G401.6 (cell line): ENCODE data around the gene CELF2.
"Not testable (repeated sequence)": the region's sequence is repeated elsewhere in the genome, so short reads cannot be mapped to it uniquely, and the experiment has no call there.

Experiments
- FAIRE-seq: peaks from 2 replicates; lab custom pipeline; 2012; peaks lifted over from hg19 to GRCh38; lab: Jason Lieb, UNC

The CELF2 gene

DNA sequence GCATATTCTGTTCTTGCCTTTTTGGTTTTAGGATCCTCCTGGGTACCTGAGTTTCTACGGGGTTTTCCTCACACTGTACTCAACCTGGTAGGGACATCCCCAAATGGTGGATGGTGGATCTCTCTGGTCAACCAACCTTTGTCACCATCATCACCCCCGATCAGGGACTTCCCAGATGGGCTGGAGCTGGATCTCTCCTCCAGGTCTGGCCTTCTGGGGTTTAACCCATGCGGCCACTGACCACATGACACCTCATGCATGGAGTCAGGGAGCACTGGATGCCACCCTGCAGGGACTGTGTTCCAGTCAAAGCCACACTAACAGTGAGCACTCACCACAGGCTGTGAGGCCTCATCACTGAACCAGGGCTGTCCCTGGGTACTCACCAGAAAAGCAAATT lies 80.0 kb downstream of the CELF2 start:
- no peak for FAIRE-seq

DNA sequence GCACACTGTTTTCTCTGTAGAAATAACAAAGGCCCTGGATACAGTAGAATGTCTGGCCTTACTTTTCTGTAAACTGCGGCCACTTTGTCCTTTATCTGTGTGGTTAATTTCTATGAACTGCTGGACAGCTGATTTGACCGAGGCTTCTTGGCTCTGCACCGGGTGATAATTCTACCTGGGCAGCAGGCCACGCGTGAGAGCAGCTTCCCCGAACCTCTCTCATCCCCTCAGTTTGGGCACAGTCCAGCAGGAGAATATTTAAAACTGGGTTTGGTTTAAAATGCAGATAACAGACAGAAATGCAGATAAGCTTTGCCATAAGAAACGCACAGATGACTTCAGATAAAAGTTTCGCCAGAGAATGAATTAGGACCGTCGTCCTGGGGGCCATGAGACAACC lies 81.0 kb downstream of the CELF2 start:
- FAIRE-seq = no peak

DNA sequence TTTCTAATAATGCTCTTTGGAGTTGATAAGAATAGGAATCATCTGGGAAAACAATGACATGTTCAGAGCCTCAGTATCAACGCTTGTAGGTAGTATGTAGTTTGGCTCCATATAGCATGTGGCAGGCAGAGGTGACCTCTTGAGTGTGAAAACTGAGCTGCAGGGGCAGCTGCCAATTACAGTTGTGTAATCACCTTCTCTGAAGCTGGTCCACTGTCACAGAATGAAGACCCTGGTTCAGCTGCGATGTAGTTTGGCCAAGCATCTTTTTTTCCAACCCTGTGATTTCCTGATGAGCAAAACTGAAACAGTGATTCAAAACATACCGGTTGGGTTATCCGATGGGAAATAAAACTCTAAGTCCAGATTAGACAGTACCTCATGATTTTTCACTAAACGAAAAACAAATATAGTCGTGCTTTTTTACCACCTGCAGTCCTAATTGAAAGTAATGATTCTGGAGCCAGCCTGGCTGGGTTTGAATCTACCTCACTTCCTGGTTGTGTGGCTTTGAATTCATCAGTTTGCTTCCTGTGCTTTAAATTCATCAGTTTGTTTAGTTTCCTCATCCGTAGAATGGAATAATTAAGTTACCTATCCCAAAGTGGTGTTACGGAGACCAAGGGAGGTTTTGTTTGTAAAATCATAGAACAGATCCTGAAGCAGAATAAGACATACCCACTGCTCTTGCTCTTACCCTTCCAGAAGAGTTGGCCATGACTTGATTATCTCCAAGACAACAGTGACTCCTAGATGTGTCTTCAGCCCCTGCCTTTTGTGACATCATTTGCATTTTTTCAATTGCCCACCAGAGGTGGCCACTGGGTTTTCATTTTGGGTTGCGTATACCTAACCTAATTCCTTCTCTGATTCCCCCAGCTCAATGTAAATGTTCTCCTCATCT lies 87.4 kb downstream of the CELF2 start:
- FAIRE-seq = no peak

DNA sequence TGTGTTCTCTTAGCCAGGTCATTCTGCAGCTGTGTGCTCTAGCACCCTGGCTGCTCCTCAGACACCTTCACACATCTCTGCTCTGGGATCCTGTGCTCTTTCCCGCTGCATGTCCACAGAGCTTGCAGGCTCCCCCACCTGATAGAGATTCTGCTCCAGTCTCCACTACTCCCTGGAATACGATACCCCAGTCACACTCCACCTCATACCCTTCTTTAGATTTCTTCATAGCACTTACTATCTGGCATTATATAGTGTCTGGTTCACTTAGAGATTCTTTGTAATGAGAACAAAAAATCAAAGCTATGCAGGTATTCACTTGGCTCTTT lies 88.0 kb downstream of the CELF2 start:
- no peak for FAIRE-seq

DNA sequence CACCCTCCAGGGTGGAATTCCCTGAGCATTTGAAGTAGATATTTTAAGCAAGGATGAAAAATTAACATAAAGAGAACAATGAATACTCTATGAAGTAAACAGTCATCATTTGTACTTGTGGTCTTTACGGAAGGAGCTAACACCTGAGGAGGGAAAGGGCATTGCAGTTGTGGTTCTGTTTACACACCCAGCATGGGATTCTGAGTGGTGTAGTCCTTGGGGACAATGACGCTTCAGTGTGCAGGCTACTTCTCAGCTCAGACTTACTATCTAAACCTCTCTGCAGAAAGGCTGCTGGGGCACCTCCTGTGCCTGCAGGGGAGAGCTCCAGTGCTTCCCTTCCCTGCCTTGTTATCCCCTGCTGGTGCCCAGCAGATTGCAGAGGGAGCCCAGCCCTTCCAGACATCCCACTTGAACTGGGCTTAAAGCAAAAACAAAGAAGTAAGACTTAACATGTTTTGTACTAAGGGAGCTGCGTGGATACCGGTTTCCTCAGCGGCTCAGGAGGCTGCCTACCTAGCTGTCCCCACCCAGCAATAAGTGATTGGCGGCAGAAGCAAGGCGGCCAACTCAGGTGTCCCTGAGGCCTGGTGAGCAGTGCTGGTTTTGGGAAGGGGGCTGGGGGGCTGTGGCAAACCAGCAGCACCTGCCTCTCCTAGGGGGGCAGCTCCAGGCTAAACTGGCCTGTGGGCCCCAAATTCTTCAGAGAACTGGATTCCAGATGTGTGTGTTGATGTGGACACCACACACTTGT lies 89.1 kb downstream of the CELF2 start:
- FAIRE-seq = no peak

DNA sequence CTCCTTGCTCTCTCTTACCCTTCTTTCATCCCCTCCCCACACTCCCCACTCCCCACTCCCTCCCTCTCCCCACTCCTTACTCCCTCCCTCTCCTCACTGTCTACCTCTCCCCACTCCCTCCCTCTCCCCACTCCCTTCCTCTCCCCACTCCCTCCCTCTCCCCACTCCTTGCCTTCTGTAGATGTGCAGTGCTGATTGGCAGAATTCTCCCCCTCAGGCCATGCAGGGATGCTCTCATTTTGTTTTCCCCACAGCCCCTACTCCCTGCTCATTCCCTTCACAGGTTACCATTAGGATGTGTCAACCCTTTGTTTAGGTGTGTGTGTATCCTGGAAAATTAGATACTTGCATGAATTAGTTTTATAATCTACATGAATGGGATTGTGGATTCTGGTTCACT lies 90.3 kb downstream of the CELF2 start:
- FAIRE-seq = no peak

DNA sequence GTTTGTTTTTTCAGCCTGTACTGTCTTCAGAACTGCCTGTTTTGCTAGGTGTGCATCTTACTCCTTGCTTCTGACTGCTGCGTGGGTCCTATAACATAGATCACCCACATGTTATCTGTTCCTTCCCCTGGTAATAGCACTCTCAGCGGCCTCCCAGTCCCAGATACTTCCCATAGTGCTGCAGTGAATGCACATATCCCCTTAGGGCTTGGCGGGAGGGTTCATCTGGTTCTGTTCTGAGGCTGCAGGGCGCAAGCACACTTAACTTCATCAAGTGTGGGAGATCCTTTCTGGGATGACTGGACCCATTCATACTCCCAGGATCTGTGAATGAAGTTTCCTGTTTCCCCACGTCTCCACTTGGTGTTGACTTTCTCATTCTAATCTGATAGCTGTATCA lies 90.7 kb downstream of the CELF2 start:
- no peak for FAIRE-seq

DNA sequence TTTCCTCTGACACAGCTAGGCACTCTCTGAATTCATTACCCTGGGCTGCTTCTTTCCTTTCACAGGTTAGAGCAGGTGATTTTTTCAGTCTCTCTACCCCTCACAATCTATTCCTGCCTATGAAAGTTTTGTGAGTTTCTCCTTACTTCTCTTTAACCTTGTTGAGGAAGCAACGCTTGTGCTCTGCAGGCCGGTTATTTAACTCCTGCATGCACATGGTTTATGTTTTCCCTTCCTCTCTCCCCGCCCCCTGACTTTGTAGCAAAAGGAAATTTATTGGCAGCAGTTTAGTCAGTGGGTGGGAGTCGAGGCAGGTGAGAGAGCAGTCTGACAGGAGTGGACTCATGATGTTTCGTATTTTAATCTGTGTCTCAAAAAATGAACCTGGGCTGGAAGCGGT lies 91.9 kb downstream of the CELF2 start:
- no peak for FAIRE-seq

DNA sequence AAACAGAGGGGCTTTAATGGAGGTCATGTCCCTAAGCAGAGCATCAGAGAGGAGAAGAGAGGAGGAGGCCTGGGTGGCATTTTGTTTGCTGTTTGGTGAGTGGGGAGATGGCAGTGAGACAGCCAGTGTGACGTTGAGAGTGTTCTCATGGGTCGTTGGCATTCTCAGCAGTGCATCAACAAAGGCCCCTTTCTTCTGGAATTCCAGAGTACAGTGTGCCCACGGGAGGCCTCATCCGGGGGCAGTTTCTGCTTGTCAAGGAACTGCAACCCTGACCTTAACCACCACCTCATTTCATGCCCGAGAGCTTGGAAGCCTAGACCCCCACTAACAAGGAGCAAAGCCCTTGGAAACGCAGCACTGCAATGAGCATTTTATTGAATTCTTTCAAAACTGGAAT lies 92.9 kb downstream of the CELF2 start:
- FAIRE-seq = no peak

DNA sequence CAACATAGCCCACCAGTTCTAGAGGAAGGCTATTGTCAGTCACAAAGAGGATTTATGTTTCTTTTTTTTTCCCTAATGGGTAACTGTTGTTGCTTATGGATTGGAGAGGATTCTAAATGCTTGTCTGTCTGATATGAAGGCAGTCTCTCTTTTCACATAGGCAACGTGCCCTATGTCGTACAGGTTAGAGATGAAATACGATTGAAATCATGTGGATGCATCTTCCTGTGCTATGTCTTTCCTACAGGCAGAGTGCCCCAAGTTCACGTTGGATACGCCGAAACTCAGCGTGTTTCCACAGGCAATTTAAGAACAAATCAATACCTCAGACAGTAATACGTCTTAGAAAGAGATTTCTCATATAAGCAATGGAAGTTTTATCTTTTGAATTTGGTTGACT lies 93.8 kb downstream of the CELF2 start:
- no peak for FAIRE-seq

DNA sequence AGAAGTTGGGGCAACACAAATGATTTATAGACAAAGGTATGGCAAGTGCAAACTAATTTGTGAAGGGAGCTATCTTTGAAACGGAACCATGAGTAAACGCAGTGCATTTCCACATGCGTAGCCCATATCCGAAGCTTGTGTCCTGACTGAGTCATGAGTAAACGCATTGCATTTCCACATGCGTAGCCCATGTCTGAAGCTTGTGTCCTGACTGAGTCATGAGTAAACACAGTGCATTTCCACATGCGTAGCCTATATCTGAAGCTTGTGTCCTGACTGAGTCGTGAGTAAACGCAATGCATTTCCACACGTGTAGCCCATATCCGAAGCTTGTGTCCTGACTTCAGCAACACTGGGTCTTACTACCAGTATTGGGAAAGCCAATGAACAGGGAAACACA lies 95.0 kb downstream of the CELF2 start:
- FAIRE-seq = no peak

DNA sequence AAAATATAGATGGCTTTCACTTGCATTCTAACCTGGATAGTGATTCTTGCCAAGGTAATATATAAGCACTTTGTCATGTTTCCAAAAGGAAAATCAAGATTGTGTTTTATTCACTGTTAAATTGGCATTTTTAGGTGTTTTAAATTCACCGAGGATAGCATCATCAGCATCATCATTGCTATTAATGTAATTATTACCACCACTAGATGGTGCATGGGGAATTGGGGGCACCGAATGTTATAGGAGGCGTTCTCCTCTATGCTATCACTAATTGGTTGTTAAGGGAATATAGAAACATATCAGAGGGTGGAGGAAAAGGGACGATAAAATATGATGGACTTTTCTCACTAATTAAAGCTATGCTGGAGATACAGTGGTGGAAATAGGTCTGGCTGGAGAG lies 95.5 kb downstream of the CELF2 start:
- no peak for FAIRE-seq

DNA sequence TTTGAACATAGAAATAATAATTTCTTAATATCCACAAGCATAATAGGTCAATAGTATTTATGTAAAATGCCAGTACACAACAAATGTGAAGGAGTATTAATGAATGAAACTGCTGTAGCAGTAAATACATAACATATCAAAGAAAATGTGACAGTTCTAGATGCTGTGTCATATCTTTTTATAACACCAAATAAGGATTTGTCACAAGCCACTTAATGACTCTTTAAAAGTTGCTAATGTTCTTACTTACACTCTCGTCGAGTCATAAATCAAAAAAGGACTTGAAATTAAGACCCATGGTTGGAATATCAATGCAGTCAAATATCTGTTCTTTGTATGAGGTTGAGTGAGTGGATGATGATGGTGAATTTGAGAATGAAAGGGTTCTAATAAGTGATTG lies 96.6 kb downstream of the CELF2 start:
- FAIRE-seq = no peak

DNA sequence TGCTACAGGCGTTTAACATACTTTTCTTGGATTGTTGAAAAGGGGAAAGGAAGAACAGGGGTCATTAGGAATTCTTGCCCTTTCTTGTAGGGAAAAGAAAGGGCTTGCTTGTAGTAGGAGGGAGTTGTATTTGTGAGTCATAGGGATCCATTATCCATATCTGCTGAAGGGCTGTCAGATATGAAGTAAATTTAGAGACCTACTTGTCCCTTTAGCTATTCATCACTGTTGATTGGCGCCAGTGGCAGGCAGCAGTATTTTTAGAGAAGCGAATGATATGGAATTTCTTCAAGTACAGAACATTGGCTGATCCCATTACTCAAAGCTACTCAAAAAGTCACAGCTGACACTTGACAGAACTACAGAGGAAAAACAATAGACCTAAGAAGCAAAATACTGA lies 97.7 kb downstream of the CELF2 start:
- FAIRE-seq = no peak

DNA sequence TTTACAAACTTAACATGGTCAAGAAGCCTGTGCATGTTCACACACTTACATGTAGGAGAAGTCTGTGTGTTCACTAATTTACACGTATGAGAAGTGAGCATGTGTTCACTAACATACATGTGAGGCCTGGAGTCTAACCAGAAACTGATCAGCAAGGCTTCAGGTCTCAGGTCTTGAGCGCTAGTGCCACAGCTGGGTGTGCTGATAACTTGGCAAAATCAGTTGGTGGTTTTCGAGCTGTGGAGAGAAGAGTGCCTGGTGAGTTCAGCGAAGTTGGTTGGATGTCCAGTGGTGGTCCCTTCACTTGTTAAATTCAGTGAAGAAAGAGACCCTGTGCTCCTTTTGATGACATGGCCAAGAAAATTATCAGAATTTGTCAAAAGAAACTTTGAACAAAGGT lies 98.7 kb downstream of the CELF2 start:
- no peak for FAIRE-seq

DNA sequence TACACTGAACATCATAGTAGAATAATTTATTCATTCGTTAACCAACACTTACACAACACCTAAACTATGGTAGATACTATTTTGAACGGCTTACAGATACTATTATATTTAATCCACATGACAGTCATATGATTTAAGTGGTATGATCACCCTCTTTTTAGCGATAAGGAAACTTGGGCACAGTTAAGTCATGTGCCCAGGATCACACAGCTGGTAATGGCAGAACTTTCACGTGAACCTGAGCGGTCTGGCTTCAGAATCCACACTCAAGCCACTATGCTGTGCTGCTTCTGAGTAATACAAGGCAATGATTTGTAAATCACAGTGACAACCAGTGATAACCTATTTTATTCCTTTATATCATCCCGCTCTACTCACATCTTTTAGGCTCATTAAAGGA lies 99.1 kb downstream of the CELF2 start:
- FAIRE-seq = no peak

DNA sequence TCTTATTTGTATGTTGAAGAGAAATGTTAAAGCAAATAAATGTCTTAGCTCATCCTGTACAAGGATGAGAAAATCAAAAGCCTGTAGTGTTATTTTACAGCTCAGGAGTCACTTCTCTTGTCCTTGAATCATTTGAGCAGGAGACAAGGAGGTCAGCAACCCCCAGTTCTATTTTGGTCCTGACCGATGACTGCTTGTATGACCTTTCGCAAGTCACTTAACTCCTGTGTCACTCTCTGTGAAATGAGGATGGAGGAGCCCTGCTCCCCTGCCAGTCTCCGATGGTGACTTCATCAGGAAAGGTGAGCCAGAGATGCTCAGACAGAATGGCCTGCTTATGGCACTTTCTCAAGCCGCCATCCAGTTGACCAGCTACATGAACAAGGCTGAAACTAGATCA lies 101.0 kb downstream of the CELF2 start:
- FAIRE-seq = no peak

DNA sequence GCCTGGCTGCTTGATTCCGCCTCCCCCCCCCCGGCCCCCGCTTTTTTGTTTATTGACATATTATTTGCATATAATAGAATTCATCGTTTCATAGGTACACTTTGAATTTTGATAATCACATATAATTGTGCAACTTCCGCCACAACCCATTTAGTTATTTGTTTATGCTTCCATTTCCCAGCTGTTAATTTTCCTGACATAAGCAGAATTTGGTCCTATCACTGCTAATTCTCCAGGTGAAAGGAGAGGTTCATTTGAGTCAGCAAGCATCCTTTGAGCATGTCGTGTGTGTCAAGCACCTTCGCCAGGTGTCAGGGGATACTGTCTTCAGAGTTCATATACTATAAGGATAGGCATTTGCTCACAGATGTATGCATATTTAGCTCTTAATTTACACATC lies 102.2 kb downstream of the CELF2 start:
- no peak for FAIRE-seq

DNA sequence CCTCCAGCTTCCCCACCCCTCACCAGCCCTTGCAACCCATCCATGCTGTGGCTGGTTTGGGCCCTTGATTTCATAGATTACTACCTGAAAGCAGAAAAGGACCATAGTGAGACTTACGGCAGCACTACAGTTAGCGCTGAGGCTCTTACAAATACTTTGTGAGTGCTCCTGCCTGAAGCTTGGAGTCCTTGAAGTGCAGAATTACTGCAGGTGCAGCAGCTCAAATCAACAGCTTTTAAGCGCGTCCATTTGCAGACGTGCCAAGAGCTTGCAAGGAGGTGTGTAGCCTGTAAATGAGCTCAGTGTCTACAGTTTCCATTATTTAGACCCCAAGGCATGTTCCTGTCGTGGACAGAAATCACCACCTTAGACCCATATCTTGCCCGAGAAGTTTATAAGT lies 103.0 kb downstream of the CELF2 start:
- no peak for FAIRE-seq

DNA sequence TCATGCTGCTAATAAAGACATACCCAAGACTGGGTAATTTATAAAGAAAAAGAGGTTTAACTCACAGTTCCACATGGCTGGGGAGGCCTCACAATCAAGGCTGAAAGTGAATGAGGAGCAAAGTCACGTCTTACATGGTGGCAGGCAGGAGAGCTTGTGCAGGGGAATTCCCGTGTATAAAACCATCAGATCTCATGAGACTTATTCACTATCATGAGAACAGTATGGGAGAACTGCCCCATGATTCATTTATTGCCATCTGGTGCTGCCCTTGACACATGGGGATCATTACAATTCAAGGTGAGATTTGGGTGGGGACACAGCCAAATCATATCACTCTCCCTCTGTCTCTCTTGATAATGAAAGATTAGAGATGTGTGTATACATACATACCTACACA lies 106.2 kb downstream of the CELF2 start:
- FAIRE-seq = not testable (repeated sequence)

DNA sequence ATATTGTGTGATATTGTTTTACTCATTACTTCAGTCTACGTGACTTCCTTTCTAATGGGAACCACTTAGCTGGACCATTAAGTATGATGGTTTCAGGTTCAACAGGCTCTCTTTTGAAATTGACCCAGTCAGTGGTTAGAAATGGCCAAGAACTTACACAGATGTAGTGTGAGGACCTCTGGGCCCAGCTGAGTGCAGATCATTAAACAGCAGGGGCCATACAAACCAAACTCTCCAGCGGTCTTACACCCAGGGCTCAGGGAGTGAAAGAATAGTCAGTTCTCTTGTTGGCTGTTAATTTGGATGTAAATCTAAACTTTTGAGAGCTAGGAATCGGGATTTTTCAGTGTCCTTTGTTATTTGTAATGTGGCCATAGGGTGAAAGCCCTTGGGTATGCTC lies 107.3 kb downstream of the CELF2 start:
- no peak for FAIRE-seq

DNA sequence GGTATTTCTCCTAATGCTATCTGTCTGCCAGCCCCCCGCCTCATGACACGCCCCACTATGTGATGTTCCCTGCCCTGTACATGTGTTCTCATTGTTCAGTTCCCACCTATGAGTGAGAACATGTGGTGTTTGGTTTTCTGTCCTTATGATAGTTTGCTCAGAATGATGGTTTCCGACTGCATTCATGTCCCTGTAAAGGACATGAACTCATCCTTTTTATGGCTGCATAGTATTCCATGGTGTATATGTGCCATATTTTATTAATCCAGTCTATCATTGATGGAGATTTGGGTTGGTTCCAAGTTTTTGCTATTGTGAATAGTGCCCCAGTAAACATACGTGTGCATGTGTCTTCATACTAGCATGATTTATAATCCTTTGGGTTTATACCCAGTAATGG lies 109.3 kb downstream of the CELF2 start:
- not testable (repeated sequence) for FAIRE-seq

DNA sequence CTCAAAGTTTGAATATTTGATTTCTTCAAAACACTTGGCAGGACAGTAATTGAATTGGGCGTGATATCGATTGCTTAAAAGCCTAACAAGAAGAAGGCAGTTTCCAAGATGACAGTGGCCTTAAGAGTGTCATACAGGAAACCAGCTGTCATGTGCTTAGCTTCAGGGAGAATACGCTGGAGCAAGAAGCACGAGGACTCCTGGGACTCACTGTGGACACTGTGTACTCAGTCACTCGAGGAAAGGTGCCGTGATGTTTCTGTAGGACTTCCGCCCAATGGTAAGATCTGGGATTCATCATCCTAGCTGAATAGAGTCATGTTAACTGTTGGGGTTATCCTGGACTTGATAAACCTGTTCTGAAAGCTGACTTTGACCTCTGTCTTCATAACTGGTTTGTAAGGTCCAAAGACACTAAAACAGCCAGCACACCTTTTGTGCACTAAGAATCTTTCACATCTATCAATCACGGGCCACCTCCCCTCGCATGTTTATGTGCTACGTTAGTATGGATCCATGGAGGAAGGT lies 113.5 kb downstream of the CELF2 start:
- FAIRE-seq = no peak

DNA sequence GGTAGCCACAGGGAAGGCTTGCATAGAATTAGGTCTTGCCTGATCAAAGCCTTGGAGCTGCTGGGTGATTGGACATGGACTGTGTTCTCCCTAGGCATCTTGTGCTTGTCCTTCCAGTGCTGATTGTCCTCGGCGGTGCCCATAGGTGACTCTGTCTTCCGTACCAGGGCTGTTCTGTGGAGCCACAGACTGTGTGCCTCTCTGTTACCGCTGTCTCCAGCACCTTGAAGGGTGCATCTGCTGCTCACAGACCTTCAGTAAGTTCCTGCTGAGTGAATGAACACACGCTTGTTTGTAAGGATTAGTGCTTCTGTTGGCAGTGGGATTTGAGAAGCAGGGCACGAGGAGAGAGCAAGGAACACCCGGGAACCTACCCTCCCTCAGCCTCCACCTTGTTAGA lies 116.7 kb downstream of the CELF2 start:
- FAIRE-seq = no peak
